ENCODE measurements around the gene BGN. TPM values are rescaled to one million over a fixed set of nuclear protein-coding genes. Genes with fewer than 3 reads are reported as not detected.

The BGN gene
- total RNA-seq, 1 experiment from 2014 or later, result 1.2 TPM

DNA sequence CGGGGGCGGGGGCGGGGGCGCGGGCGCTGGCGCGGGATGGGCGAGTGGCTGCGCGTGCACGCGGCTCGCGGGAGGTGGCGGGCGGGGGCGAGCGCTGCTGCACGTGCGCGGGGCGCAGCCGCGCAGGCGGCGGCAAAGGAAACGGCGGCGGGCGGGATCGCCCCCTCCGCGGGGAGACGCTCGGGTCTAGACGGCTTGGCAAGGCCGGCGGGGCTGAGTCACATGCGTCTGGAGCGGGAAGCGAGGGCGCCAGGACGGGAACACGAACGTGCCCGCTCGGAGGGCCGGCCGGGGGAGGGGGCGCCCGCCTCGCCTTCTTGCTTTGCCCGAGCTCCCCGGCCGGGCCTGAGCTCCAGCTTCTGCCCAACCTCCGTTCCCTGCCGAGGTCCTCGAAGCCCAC lies 20.1 kb upstream of the BGN start:
- no peak overlapping the region for H3T11ph ChIP-seq (ENCODE audit: low read length)
- no peaks in the 10 kb centered on the region for H3K79me1 ChIP-seq (ENCODE audit: insufficient read depth, low read depth, low read length, poor library complexity, severe bottlenecking)
- H3K27ac ChIP-seq (ENCODE audit: insufficient read length, low read depth, low read length), result no peak overlapping the region
- H3K79me2 ChIP-seq (ENCODE audit: insufficient read depth, low read length), result no peaks in the 10 kb centered on the region
- Mint-ChIP-seq H3K4me3 (no peak overlapping the region), H3K9me3 (peaks cover 43 to 69% of the 10 kb centered on the region in 2 experiments), H3K36me3 (ENCODE audit: insufficient read depth in 1 of 3, low read depth in 3 of 3) (peaks cover 0 to 9% (median 5%) of the 10 kb centered on the region in 3 experiments; a peak in 3 of 7 replicates), H3K4me1 (peaks cover 2% of the 10 kb centered on the region in 2 experiments; a peak in 2 of 4 replicates), H3K27ac (no peak overlapping the region), H3K27me3 (ENCODE audit: low read depth) (peaks cover 34% of the 10 kb centered on the region)
- no CpG with 5 or more reads among the region's 59 CpGs for WGBS (ENCODE audit: extremely low coverage, insufficient read length, low lambda C conversion rate)
- H3K14ac ChIP-seq (ENCODE audit: insufficient read depth, low read length), result no peak overlapping the region; the same call in 1 of the 2 replicates
- DNase-seq, result no peak
- peaks cover 3% of the 10 kb centered on the region for H3K27me3 ChIP-seq (ENCODE audit: insufficient read depth, low read length)
- H3K56ac ChIP-seq (ENCODE audit: insufficient read length, low read depth, low read length), result no peak overlapping the region
- no peaks in the 10 kb centered on the region; the same call in 1 of the 2 replicates for H3K4me1 ChIP-seq (ENCODE audit: insufficient read depth, low read length)
- H3K18ac ChIP-seq (ENCODE audit: insufficient read length, low read depth, low read length), result no peak overlapping the region
- no peak overlapping the region for H2BK20ac ChIP-seq (ENCODE audit: low read depth, low read length, poor library complexity, severe bottlenecking)
- TF ChIP-seq, protein P1, sequence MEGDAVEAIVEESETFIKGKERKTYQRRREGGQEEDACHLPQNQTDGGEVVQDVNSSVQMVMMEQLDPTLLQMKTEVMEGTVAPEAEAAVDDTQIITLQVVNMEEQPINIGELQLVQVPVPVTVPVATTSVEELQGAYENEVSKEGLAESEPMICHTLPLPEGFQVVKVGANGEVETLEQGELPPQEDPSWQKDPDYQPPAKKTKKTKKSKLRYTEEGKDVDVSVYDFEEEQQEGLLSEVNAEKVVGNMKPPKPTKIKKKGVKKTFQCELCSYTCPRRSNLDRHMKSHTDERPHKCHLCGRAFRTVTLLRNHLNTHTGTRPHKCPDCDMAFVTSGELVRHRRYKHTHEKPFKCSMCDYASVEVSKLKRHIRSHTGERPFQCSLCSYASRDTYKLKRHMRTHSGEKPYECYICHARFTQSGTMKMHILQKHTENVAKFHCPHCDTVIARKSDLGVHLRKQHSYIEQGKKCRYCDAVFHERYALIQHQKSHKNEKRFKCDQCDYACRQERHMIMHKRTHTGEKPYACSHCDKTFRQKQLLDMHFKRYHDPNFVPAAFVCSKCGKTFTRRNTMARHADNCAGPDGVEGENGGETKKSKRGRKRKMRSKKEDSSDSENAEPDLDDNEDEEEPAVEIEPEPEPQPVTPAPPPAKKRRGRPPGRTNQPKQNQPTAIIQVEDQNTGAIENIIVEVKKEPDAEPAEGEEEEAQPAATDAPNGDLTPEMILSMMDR (conservative IDR thresholded peaks at IDR 0.05), result no peak
- no peaks in the 10 kb centered on the region for H4K20me1 ChIP-seq (ENCODE audit: control insufficient read depth, insufficient read depth, insufficient read length)
- H3K23ac ChIP-seq (ENCODE audit: insufficient read length, low read depth, low read length), result no peak overlapping the region
- H4K8ac ChIP-seq (replicated peaks; ENCODE audit: insufficient read length, low read depth, low read length), result no peak overlapping the region
- H3K9ac ChIP-seq (ENCODE audit: extremely low read depth, insufficient read length, low read length), result no peak overlapping the region
- H3K23me2 ChIP-seq (ENCODE audit: insufficient read length, low read depth, low read length, poor library complexity, severe bottlenecking), result peaks cover 3% of the 10 kb centered on the region
- H4K5ac ChIP-seq (ENCODE audit: insufficient read length, low read depth, low read length), result no peak overlapping the region
- H2AK5ac ChIP-seq (ENCODE audit: insufficient read length, low read length), result no peak overlapping the region
- peaks cover 16% of the 10 kb centered on the region for H3K9me3 ChIP-seq (ENCODE audit: control insufficient read depth, low read depth, low read length)
- H3K4me2 ChIP-seq (ENCODE audit: insufficient read depth, insufficient read length, low read length), result no peak overlapping the region
- no peak overlapping the region for H3K4ac ChIP-seq (ENCODE audit: low read depth, low read length)
- no peak overlapping the region for H2BK5ac ChIP-seq (ENCODE audit: insufficient read length, low read length)
- no peak overlapping the region for H2AFZ ChIP-seq (ENCODE audit: low read length)
- H2BK120ac ChIP-seq (ENCODE audit: low read depth, low read length, poor library complexity, severe bottlenecking), result no peak overlapping the region
- no peak overlapping the region for H2BK12ac ChIP-seq (ENCODE audit: insufficient read length, low read depth, low read length)
- H4K91ac ChIP-seq (ENCODE audit: insufficient read length, low read depth, low read length), result no peak overlapping the region
- no peak overlapping the region for H2BK15ac ChIP-seq (ENCODE audit: low read depth, low read length)
